ENCODE data around the gene LNX1.

The LNX1 gene

DNA sequence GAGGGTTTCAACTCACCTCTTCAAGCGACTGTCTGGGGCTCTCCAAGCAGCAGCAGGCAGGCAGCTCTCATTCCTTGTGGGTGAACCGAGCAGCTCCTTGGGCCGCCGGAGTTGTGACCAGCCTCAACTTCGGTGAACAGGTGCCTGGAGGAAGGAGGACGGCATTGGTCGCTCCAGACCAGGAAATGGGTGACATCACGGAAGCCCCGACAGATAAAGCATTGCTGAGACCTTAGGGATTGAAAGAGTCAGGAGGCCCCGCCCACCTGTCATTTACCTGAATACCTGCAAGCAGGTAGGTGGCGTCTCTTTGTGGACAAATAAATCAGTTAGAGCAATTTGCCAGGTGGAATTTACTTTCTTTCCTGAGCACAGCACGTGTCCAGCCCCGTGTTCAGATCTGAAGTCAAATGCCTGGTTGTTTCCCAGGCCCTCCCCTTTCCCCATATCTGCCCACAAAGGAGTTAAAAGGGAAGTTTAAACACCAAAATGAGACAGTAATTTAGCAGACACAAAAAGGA is at the start of gene LNX1:
Gene LNX1 (minus strand): TSS at position 115 of the 521 bp plus-strand sequence. CDS start 17,484 bp downstream, outside the sequence.
- H3K27ac Mint-ChIP-seq: no peak within 1 kb of the TSS
- no peaks in the 10 kb centered on the region for H3K9me3 Mint-ChIP-seq
- no peaks in the 10 kb centered on the region for H3K36me3 Mint-ChIP-seq (ENCODE audit: low read depth)
- peaks cover 7% of the 10 kb centered on the region for H3K4me1 Mint-ChIP-seq (ENCODE audit: low read depth)
- peaks cover 39% of the 10 kb centered on the region for H3K27me3 Mint-ChIP-seq
- peak within 1 kb of the TSS; percentile 46 for H3K4me3 Mint-ChIP-seq

GRCh38 chr4:53640576-53641453 is 49.5 kb upstream of the LNX1 start:
- Mint-ChIP-seq H3K27ac (no peak overlapping the region), H3K36me3 (ENCODE audit: low read depth) (no peaks in the 10 kb centered on the region), H3K9me3 (peaks cover 3% of the 10 kb centered on the region), H3K4me3 (no peak overlapping the region), H3K27me3 (peaks cover 20% of the 10 kb centered on the region), H3K4me1 (ENCODE audit: low read depth) (no peaks in the 10 kb centered on the region)

GRCh38 chr4:53638919-53639318 is 47.6 kb upstream of the LNX1 start:
- Mint-ChIP-seq H3K9me3 (peaks cover 3% of the 10 kb centered on the region), H3K4me3 (no peak overlapping the region), H3K27me3 (peaks cover 28% of the 10 kb centered on the region), H3K27ac (no peak overlapping the region), H3K4me1 (ENCODE audit: low read depth) (no peaks in the 10 kb centered on the region), H3K36me3 (ENCODE audit: low read depth) (no peaks in the 10 kb centered on the region)

GRCh38 chr4:53637348-53637747 is 46.1 kb upstream of the LNX1 start:
- Mint-ChIP-seq H3K9me3 (peaks cover 3% of the 10 kb centered on the region), H3K27ac (no peak overlapping the region), H3K4me1 (ENCODE audit: low read depth) (no peaks in the 10 kb centered on the region)

DNA sequence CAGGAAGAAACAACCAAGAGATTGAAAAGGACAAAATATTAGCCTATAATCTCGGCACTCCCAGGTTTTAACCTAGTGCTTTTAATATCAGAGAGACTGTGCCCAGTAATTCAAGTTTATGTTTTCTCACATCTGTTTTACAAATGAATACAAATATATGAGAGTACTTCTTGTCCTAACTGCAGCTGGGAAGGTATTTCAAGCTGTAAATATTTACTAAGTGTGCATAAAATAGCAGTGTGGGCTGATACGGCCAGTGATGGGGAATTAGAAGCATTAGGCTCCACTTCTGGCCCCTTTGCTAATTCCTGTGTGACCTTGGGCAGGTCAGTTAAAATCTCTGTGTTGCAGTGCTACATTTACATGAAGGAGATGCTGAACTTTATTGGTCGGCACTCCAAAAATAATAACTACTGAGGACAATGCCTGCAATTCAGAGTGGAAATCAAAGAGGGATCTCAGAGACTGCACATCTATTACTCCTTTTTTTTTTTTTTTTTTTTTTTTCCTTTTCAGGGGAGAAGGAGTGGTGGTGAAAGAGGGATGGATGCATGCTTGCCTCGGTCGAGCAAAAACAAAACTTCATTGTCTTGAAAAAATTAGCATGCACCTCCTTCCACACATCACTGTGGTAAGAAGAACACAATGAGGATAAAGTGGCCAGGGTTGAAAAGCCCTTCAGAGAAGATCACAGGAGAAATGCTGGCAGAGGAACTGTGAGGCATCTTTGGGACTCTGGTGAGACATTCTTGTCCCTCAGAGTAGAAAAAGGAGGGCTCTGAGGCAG is 44.6 kb upstream of the LNX1 start:
- Mint-ChIP-seq H3K4me3 (no peak overlapping the region), H3K9me3 (peaks cover 3% of the 10 kb centered on the region), H3K36me3 (ENCODE audit: low read depth) (no peaks in the 10 kb centered on the region), H3K27ac (no peak overlapping the region), H3K4me1 (ENCODE audit: low read depth) (no peaks in the 10 kb centered on the region), H3K27me3 (peaks cover 35% of the 10 kb centered on the region)

More at GRCh38 chr4:53637348-53637747, 46.1 kb upstream of the LNX1 start:
- no peaks in the 10 kb centered on the region for H3K36me3 Mint-ChIP-seq (ENCODE audit: low read depth)
- H3K27me3 Mint-ChIP-seq: peaks cover 35% of the 10 kb centered on the region
- H3K4me3 Mint-ChIP-seq: no peak overlapping the region

GRCh38 chr4:53633608-53634007 is 42.3 kb upstream of the LNX1 start:
- peaks cover 3% of the 10 kb centered on the region for H3K9me3 Mint-ChIP-seq
- H3K27ac Mint-ChIP-seq: no peak overlapping the region
- no peaks in the 10 kb centered on the region for H3K4me1 Mint-ChIP-seq (ENCODE audit: low read depth)
- H3K27me3 Mint-ChIP-seq: peaks cover 37% of the 10 kb centered on the region
- no peaks in the 10 kb centered on the region for H3K36me3 Mint-ChIP-seq (ENCODE audit: low read depth)
- H3K4me3 Mint-ChIP-seq: no peak overlapping the region

GRCh38 chr4:53629296-53629695 is 38.0 kb upstream of the LNX1 start:
- H3K9me3 Mint-ChIP-seq: peaks cover 3% of the 10 kb centered on the region
- H3K36me3 Mint-ChIP-seq (ENCODE audit: low read depth): no peaks in the 10 kb centered on the region
- H3K4me3 Mint-ChIP-seq: no peak overlapping the region
- peaks cover 18% of the 10 kb centered on the region for H3K27me3 Mint-ChIP-seq
- H3K27ac Mint-ChIP-seq: no peak overlapping the region
- H3K4me1 Mint-ChIP-seq (ENCODE audit: low read depth): no peaks in the 10 kb centered on the region

DNA sequence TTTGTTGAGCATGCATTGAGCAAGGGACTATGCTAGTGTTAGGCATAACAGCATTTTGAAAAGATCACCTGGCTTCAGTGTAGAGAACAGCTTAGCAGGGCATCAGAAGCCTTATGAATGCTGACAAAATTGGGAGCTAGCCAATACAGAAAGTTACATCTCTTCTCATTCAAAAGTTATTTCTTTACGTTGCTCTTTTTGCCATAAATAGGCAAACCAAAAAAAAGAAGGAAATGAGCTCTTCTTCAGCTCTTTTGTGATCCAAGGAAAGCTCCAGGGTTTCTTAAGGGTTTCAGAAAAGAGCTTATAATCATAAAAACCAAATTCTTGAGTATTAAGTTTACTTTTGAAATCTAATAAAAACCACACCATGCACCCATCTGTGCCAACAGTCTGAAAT is 35.2 kb upstream of the LNX1 start:
- Mint-ChIP-seq H3K36me3 (ENCODE audit: low read depth) (no peaks in the 10 kb centered on the region), H3K27ac (no peak overlapping the region), H3K9me3 (peaks cover 11% of the 10 kb centered on the region), H3K4me3 (no peak overlapping the region), H3K27me3 (peaks cover 21% of the 10 kb centered on the region), H3K4me1 (ENCODE audit: low read depth) (no peaks in the 10 kb centered on the region)

DNA sequence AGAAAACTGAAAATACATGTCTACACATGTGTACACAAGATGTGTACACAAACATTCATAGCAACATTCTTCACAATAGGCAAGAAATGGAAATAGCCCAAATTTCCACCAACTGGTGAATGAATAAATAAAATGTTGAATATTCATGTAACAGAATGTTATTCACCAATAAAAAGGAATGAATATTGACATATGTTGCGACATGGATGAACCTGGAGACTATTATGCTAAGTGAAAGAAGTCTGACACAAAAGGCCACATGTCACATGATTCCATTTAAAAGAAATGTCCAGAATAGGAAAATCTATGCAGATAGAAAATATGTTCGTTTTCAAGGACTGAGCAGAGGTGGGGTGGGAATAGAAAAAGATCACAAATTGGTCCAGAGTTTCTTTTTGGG is 34.6 kb upstream of the LNX1 start:
- Mint-ChIP-seq H3K27ac (no peak overlapping the region), H3K36me3 (ENCODE audit: low read depth) (no peaks in the 10 kb centered on the region), H3K27me3 (peaks cover 21% of the 10 kb centered on the region), H3K9me3 (peaks cover 11% of the 10 kb centered on the region), H3K4me3 (no peak overlapping the region), H3K4me1 (ENCODE audit: low read depth) (no peaks in the 10 kb centered on the region)

DNA sequence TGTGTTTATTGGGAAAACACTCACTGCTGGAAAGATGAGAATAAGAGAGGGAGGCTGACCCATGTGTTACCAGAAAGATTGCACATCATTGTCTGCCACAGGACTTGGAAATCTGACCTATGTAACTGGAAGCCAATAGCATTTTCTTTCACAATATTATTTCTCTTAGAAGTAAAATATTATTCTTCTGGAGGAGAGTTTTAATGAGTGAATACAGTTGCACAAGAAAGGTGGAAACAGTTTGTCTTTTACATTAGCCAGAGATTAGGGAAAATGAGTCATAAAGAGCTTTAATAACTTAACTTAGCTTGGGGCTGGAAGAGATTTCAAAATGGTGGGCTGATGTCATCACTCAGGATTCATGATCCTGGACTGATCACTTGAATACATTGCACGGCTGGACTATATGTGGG is 31.5 kb upstream of the LNX1 start:
- Mint-ChIP-seq H3K4me3 (no peak overlapping the region), H3K4me1 (ENCODE audit: low read depth) (no peaks in the 10 kb centered on the region), H3K9me3 (peaks cover 11% of the 10 kb centered on the region), H3K27ac (no peak overlapping the region), H3K27me3 (peaks cover 17% of the 10 kb centered on the region), H3K36me3 (ENCODE audit: low read depth) (no peaks in the 10 kb centered on the region)

DNA sequence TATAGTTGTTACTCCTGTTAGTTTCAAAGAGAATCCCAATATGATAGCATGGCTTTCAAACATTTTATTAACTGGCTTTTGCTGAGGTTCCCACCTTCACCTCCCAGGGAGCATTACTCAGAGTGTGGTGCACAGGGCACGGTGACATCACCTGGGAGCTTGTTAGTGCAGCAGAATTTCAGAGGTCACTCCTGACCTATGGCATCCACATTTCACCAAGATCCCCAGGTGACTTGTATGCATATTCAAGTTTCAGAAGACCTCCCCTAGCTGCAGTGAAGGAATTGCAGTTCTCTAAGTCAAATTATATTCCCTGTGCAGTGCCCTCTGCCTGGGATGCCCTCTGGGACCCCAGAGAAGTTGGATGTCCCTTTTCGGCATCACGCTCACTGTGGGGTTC is 29.7 kb upstream of the LNX1 start:
- Mint-ChIP-seq H3K9me3 (peaks cover 11% of the 10 kb centered on the region), H3K27me3 (peaks cover 12% of the 10 kb centered on the region), H3K4me3 (no peak overlapping the region)

DNA sequence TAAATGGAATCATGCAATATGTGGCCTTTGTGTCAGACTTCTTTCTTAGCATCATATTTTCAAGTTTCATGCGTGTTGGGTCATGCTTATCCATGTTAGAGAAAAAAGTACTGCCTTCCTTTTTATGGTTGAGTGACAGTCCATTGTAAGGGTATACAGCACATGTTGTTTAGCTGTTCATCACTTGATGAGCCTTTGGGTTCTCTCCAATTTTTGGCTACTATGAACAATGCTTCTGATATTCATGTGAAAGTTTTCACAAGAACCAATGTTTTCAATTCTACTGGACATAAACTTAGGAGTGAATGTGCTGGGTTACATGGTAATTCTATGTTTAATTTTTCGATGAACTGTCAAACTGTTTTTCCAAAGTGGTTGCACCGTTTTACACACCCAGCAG is 28.1 kb upstream of the LNX1 start:
- Mint-ChIP-seq H3K27me3 (peaks cover 14% of the 10 kb centered on the region), H3K4me1 (ENCODE audit: low read depth) (no peaks in the 10 kb centered on the region), H3K4me3 (no peak overlapping the region), H3K27ac (no peak overlapping the region), H3K9me3 (peaks cover 9% of the 10 kb centered on the region), H3K36me3 (ENCODE audit: low read depth) (no peaks in the 10 kb centered on the region)

More for the DNA sequence above, 29.7 kb upstream of the LNX1 start:
- no peak overlapping the region for H3K27ac Mint-ChIP-seq
- H3K4me1 Mint-ChIP-seq (ENCODE audit: low read depth): no peaks in the 10 kb centered on the region
- no peaks in the 10 kb centered on the region for H3K36me3 Mint-ChIP-seq (ENCODE audit: low read depth)

GRCh38 chr4:53618321-53618720 is 27.0 kb upstream of the LNX1 start:
- Mint-ChIP-seq H3K36me3 (ENCODE audit: low read depth) (no peaks in the 10 kb centered on the region), H3K4me1 (ENCODE audit: low read depth) (no peaks in the 10 kb centered on the region), H3K4me3 (no peak overlapping the region)

DNA sequence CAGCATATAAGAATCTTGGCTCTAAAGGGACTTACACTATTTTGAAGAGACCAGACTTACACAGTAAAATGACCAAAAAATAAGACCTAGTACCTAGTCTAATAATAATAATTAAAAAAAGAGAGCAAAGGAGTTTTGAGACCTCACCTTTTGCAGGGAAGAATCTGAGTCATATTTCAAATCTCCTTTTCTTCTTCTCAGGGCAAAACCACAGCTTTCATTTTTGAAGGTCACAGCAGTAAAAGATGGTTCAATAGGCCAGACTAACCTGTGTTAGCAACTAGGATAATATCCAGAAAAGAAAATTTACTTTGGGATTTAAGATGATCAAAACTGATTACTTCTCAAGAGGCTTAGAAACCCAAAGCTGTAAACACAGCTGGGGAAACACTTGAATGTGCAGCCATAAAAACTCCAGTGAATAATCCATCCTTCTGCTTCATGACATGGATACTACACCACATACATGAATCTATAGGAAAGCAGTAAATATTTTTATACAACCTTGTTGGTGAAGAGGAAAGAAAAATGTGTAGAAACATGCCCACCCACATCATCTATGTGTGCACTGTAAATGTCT is 25.9 kb upstream of the LNX1 start:
- no peaks in the 10 kb centered on the region for H3K36me3 Mint-ChIP-seq (ENCODE audit: low read depth)
- H3K27me3 Mint-ChIP-seq: peaks cover 2% of the 10 kb centered on the region
- H3K4me1 Mint-ChIP-seq (ENCODE audit: low read depth): no peaks in the 10 kb centered on the region
- H3K4me3 Mint-ChIP-seq: no peak overlapping the region
- no peaks in the 10 kb centered on the region for H3K9me3 Mint-ChIP-seq
- no peak overlapping the region for H3K27ac Mint-ChIP-seq

More at GRCh38 chr4:53618321-53618720, 27.0 kb upstream of the LNX1 start:
- H3K27me3 Mint-ChIP-seq: peaks cover 10% of the 10 kb centered on the region
- peaks cover 3% of the 10 kb centered on the region for H3K9me3 Mint-ChIP-seq
- H3K27ac Mint-ChIP-seq: no peak overlapping the region

DNA sequence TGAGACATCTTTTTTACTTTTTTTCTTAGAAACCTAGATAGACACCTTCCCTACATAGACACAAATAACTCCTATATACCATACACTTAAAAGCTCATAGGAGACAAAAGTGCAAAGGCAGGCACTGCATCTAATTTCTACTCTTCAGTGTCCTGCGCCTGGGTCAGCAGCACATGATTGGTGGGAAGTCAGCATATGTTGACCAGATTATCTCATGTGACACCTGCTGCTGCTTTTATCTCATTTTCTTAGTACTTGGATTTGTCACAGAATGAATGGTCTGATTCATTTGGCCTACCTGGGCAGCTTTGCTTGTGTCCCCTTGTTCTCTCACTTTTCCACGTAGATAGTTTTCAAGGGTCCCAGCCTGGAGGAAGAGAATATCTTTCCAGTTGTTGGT is 24.9 kb upstream of the LNX1 start:
- Mint-ChIP-seq H3K27me3 (peaks cover 2% of the 10 kb centered on the region), H3K4me3 (no peak overlapping the region), H3K4me1 (ENCODE audit: low read depth) (no peaks in the 10 kb centered on the region), H3K36me3 (ENCODE audit: low read depth) (no peaks in the 10 kb centered on the region), H3K27ac (no peak overlapping the region), H3K9me3 (no peaks in the 10 kb centered on the region)
